Peyer's patch (tissue), 4 donors: Measurements from ENCODE around the gene FAM184A.

Experiments used
- POLR2A ChIP-seq, 2 donors: fragments of 450-650 bp; IDR thresholded peaks; one replicate each; pipeline ENCODE4 v1.5.1; 2017; ENCODE audit warnings: antibody characterized with exemption in 2 of 2, mild to moderate bottlenecking in 2 of 2, moderate library complexity in 2 of 2
- TF ChIP-seq, protein P1 (sequence below), 6 experiments: fragments of 450-650 bp in 4 of 6; fragments of 200-600 bp in 2 of 6; sonication (generic) in 1 of 6; IDR thresholded peaks; one replicate each; pipeline ENCODE4 v1.5.1; 2017 to 2019; ENCODE audit warnings: antibody characterized with exemption in 6 of 6, mild to moderate bottlenecking in 3 of 6, moderate library complexity in 1 of 6

GRCh38 chr6:119110601-119111548 lies 32.4 kb upstream of the FAM184A start:
- TF ChIP-seq, protein P1, sequence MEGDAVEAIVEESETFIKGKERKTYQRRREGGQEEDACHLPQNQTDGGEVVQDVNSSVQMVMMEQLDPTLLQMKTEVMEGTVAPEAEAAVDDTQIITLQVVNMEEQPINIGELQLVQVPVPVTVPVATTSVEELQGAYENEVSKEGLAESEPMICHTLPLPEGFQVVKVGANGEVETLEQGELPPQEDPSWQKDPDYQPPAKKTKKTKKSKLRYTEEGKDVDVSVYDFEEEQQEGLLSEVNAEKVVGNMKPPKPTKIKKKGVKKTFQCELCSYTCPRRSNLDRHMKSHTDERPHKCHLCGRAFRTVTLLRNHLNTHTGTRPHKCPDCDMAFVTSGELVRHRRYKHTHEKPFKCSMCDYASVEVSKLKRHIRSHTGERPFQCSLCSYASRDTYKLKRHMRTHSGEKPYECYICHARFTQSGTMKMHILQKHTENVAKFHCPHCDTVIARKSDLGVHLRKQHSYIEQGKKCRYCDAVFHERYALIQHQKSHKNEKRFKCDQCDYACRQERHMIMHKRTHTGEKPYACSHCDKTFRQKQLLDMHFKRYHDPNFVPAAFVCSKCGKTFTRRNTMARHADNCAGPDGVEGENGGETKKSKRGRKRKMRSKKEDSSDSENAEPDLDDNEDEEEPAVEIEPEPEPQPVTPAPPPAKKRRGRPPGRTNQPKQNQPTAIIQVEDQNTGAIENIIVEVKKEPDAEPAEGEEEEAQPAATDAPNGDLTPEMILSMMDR (IDR thresholded peaks at IDR 0.05): peak; percentile 13 to 86 (median 67)
- no peak for TF ChIP-seq POLR2A (IDR thresholded peaks at IDR 0.05)
